T47D (cell line): ENCODE measurements around the gene MARCKSL1.
"Not testable (repeated sequence)": the region's sequence is repeated elsewhere in the genome, so short reads cannot be mapped to it uniquely, and the experiment has no call there.

Experiments used
- DNase-seq, 2 experiments: peaks; one replicate each; pipeline versions ENCODE4 v3.0.0 to v3.0.0-alpha.2; 2011 to 2012; ENCODE audit warnings: low read depth in 1 of 2, low spot score in 1 of 2
- JUND ChIP-seq: IDR thresholded peaks from 2 replicates; pipeline ENCODE4 v1.6.1; 2012; ENCODE audit warnings: low read depth
- in situ Hi-C: cut with HindIII; loops from 2 replicates; pipeline ENCODE4 v1.10.0; 2016; ENCODE audit warnings: low sequenced_read_pairs, low pct_unique_long_range_greater_than_20kb

MARCKSL1 gene

GRCh38 chr1:32361674-32362473 lies 25.8 kb upstream of the MARCKSL1 start:
- in situ Hi-C loops = no loop called here
- DNase-seq = no peak
- no peak for TF ChIP-seq JUND

GRCh38 chr1:32361308-32361673 lies 25.3 kb upstream of the MARCKSL1 start:
- DNase-seq = no peak
- in situ Hi-C loops = no loop called here
- TF ChIP-seq JUND = no peak

DNA sequence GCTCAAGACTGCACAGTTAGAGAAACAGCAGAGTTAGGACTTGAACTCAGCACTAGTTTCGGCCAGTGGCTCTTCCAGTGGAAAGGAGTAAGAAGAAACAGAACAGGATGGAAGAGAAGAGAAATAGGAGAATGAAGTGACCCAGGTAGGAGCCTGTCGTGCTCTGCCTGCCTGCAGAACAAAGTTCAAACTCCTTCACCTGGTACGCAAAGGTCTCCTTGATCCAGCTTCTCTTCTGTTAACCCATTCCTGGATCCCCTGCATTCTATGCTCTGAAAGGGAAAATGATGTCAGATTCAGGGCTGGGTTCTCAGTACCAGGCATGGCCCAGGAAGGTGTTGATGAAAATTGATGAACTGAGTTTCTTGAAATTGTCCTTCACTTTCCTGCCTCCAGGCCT lies 22.4 kb upstream of the MARCKSL1 start:
- in situ Hi-C loops = no loop called here
- no peak for DNase-seq

DNA sequence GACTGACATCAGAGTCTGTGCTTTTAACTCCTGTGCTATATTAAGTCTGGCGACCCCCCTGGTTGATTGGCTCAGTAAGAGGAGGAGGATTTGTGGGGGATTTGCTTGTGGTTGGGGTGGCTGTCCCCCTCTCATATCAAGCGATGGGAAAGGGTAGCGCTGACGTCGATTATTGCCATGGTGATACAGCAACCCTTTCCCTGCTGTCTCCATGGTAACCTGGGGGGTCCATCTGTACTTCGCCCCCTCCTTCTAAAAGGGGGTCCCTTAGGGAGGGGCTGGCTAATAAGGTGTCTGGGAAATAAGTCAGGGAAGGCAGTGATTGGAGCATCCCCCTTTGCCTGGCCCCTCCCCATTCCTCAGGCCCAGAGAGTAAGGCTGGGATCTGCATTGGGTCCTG lies 21.6 kb upstream of the MARCKSL1 start:
- TF ChIP-seq JUND = no peak
- no peak for DNase-seq
- in situ Hi-C loops = no loop called here

More for the DNA sequence above, 22.4 kb upstream of the MARCKSL1 start:
- TF ChIP-seq JUND = no peak

GRCh38 chr1:32356478-32356877 lies 20.4 kb upstream of the MARCKSL1 start:
- no peak for DNase-seq
- in situ Hi-C loops = no loop called here
- TF ChIP-seq JUND = no peak

DNA sequence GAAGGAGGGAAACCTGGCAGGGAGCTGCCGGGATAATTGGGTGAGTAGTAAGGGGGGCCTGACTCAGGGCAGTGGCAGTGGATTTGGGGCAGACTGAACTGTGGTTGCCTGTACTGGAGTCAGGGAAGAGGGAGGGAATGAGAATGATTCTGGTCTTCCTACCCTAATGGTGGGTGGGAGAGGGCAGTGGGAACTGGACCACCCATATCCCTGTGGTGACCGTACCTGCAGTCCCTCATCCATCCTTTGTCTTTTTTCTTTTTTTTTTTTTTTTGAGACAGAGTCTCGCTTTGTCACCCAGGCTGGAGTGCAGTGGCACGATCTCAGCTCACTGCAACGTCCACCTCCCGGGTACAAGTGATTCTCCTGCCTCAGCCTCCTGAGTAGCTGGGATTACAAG lies 19.7 kb upstream of the MARCKSL1 start:
- DNase-seq, in situ Hi-C loops: not testable (repeated sequence)

DNA sequence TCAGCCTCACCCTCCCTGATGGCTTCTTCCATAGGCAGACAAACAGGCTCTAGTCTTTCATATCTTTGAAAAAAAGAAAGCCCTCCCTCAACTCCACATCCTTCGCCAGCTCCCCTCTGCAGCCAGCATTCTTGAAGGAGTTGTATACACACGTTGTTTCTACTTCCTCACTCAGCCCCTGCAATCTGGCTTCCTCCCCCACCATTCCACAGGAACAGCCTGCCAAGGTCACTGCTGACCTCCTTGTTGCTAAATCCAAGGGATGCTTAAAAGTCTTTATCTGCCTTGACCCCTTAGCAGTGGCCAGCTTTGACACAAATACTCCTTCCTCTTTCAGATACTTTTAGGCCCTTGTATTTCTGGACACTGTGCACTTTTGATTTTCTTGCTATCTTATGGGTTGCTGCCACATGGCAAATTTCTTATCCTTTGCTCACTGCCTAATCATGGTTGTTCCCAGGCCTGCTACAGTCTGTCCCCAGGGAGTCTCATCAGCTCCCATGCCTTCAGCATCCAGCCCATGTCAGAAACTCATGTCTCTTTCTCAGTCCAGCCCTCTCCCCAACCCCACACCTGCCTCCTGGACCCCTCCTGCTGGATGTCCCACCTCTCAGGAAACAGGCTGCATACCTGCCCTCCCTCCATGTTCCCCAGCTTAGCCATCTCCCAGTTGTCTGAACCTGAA lies 18.0 kb upstream of the MARCKSL1 start:
- DNase-seq = no peak
- in situ Hi-C loops = no loop called here
- TF ChIP-seq JUND = no peak

DNA sequence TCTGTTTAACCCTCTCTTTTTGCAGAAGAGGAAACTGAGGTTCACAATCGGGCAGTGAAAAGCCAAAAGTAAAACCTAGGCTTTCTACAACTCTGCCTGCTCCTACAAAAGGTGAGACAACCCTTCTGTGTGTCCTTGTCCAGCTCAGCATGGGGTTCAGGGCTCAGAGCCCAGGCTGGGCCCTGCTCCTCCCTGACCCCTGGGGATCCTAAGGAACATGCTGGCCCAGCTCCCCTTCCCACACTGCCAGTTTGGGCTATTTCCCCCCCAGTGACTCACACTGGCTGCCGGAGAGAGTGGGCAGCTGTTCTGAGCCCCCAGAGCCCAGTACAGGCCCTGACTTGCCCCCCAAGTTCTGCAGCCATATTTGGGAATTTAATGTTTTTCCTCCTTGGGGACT lies 17.4 kb upstream of the MARCKSL1 start:
- in situ Hi-C loops = no loop called here
- TF ChIP-seq JUND = no peak
- no peak for DNase-seq

GRCh38 chr1:32352831-32353383 lies 16.9 kb upstream of the MARCKSL1 start:
- no peak for DNase-seq

DNA sequence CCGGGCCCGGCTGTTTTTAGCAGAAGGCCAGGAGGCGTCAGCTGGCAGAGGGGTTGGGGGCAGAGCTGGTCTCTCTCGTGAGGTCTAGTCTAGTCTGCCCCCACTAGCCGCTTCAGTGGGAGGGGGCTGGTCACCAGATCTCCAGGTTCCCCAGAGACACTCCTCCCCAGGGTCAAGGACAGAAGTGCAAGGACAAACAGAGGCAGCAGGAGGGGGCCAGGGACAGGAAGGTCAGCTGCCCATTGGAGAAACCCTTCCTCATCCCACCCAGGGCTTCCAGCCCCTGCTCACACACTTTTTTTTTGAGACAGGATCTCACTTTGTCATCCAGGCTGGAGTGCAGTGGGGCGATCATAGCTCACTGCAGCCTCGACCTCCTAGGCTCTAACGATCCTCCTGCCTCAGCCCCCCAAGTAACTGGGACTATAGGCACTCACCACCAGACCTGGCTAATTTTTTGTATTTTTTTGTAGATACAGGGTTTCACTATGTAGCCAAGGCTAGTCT lies 16.3 kb upstream of the MARCKSL1 start:
- no peak for TF ChIP-seq JUND
- DNase-seq = no peak
- in situ Hi-C loops = no loop called here

More at GRCh38 chr1:32352831-32353383, 16.9 kb upstream of the MARCKSL1 start:
- TF ChIP-seq JUND = no peak
- in situ Hi-C loops = no loop called here

DNA sequence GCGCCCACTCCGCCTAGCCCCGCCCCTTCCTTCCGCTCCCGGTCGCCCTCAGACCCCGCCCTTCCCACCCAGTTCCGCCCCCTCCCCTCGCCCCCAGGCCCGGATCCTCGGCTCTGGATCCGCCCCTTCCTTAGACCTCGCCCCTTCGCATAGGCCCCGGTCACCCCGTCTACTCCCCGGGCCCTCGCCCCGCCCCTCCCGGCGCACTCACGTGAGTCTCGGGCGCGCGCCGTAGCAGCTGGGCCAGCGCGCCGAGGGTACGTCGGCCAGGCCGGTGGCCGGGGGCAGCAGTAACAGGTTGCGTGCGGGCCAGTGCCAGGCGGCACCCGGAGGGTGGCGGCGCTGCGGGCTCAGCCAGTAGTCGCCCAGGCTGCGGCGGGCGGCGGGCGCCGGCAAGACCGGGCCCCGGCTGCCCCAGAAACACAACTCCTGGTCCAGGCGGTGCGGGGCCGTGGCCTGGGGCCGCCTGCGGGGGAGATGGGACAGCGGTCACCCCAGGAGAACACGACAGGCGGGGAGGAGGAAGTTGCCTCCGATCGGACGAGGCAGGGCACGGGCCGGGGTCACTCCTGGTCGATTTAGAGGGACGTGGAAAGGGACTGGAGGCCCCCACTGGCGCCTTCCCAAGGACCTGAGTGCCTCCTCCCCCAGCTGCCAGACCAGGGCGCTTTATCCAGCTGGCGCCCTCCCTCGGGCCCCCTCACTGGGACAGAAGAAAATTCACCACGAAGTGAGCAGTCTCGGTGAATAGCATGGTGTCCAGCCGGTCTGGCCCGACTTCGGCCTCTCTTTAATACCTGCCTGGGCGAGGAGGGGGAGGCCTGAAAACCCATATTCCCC lies 15.6 kb upstream of the MARCKSL1 start:
- in situ Hi-C loops = no loop called here
- TF ChIP-seq JUND = no peak

DNA sequence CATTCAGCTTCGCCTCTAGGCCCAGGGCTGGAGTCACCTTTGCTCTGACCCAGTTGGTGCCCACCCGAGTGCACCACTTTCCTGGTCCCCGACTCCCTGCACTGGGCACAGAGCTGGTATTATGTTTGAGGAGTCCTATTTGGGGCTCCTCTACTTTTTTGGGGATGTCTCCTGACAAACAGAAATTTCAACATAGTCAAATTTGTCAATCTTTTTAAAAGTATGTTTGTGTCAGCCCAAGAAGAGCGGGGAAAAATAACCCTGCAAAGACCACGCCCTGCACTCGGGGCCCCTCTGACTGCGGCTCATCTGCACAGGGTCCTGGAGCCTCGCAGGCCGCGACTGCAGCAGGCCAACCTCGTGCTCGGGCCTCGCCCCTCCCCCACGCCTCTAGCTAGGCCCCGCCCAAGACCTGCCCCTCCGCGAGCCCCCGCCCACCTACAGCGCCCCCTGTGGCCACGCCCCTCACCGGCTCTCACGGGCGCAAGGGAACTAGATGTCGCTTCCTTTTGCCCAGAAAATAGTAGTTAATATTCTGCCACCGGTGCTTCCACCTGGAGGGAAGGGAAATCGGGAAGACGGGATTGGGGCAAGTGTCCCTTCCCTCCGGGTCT lies 14.9 kb upstream of the MARCKSL1 start:
- in situ Hi-C loops = no loop called here
- no peak for TF ChIP-seq JUND
- peak in 1 of 2 experiments; percentile 74 for DNase-seq

More for the DNA sequence above, 15.6 kb upstream of the MARCKSL1 start:
- DNase-seq = peak; percentile 79 to 95
